ENCODE results near the gene FREY1. TPM values are rescaled to one million over a fixed set of nuclear protein-coding genes. Genes with fewer than 3 reads are reported as not detected.
A peak's percentile ranks its signal among the peaks of the same experiment; 100 is the strongest.

FREY1 gene
- total and polyA plus RNA-seq, 7 donors, result 0.14 to 0.56 (median 0.37) TPM; not detected in 4

DNA sequence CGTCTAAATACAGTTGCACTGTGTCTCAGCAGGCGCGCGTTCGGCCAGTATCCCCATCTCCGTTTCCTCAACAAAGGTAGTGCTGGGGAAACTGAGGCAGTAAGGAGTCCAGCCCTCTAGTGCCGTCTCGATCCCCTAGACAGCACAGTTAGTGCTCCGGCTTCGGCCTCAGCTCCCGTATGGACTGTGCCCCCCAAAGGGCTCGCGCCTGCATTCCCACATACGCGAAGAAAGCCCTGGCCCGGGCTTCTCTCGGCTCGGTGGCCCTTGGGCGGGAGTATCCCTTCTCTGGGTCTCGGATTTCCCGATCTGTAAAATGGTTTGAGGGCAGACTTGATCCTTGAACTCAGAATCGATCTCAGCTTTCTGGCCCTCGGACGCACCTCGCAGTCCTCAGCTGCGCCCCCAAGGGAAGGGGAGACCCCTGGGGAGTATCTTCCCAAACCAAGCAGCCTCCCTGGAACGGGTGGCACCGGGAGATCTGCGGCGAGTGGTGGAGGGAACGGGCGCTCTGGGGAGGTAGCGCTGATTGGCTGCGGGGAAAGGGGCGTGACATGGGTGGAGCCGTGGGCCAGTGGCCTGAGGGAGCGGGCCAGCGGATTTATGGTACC, 11.4 kb upstream of the FREY1 start:
- Histone ChIP-seq H3K27me3 (ENCODE audit: insufficient read depth in 3 of 3, low read length in 2 of 3) (peaks cover 0 to 17% (median 10%) of the 10 kb centered on the region in 3 donors), H3K4me1 (peaks cover 21% of the 10 kb centered on the region), H3K27ac (peak overlapping the region; percentile 97), H3K36me3 (ENCODE audit: insufficient read depth in 1 of 2, low read depth in 1 of 2) (peaks cover 3 to 28% of the 10 kb centered on the region in 2 donors), H3K9me3 (no peaks in the 10 kb centered on the region), H3K4me3 (peak overlapping the region; percentile 100)
- 0% methylated on average over 38 of the region's 38 CpGs for WGBS, 3 donors
- DNase-seq (peak; percentile 85 to 90), ATAC-seq (peak; percentile 76 to 90 (median 84))
- TF ChIP-seq, protein P1, sequence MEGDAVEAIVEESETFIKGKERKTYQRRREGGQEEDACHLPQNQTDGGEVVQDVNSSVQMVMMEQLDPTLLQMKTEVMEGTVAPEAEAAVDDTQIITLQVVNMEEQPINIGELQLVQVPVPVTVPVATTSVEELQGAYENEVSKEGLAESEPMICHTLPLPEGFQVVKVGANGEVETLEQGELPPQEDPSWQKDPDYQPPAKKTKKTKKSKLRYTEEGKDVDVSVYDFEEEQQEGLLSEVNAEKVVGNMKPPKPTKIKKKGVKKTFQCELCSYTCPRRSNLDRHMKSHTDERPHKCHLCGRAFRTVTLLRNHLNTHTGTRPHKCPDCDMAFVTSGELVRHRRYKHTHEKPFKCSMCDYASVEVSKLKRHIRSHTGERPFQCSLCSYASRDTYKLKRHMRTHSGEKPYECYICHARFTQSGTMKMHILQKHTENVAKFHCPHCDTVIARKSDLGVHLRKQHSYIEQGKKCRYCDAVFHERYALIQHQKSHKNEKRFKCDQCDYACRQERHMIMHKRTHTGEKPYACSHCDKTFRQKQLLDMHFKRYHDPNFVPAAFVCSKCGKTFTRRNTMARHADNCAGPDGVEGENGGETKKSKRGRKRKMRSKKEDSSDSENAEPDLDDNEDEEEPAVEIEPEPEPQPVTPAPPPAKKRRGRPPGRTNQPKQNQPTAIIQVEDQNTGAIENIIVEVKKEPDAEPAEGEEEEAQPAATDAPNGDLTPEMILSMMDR (IDR thresholded peaks at IDR 0.05), result no peak
- intact Hi-C loops (cut with DNase I), result loop anchor here (5.0 to 10.0 kb wide), 2 partner anchors 46 to 54 kb away; no protein-coding TSS in a partner anchor

GRCh38 chr11:45917623-45918330, 10.7 kb upstream of the FREY1 start, which contains the start of gene PEX16:
Gene PEX16, minus strand, starts transcription at chr11:45917877. Its CDS starts 66 bp downstream, at chr11:45917811.
- ATAC-seq, result peak; percentile 91 to 96 (median 95)
- H3K9me3 ChIP-seq, result no peaks in the 10 kb centered on the region
- peaks cover 3 to 35% of the 10 kb centered on the region in 2 donors for H3K36me3 ChIP-seq (ENCODE audit: insufficient read depth in 1 of 2, low read depth in 1 of 2)
- H3K4me3 ChIP-seq, result peak within 1 kb of the TSS; percentile 100
- peak; percentile 97 to 99 for DNase-seq
- TF ChIP-seq, protein P1 (IDR thresholded peaks at IDR 0.05), result no peak
- H3K4me1 ChIP-seq, result peaks cover 21% of the 10 kb centered on the region
- WGBS, 3 donors, result 0 to 1% (median 0%) methylated on average over 42 to 45 of the region's 45 CpGs
- intact Hi-C loops (cut with DNase I), result loop anchor here (5.0 to 10.0 kb wide), 2 partner anchors 45 to 53 kb away; no protein-coding TSS in a partner anchor
- peak within 1 kb of the TSS; percentile 97 for H3K27ac ChIP-seq
- peaks cover 0 to 10% (median 9%) of the 10 kb centered on the region in 3 donors for H3K27me3 ChIP-seq (ENCODE audit: insufficient read depth in 3 of 3, low read length in 2 of 3)

GRCh38 chr11:45917286-45917622, 10.2 kb upstream of the FREY1 start:
- peaks cover 3 to 40% of the 10 kb centered on the region in 2 donors for H3K36me3 ChIP-seq (ENCODE audit: insufficient read depth in 1 of 2, low read depth in 1 of 2)

GRCh38 chr11:45915446-45915845, 8.4 kb upstream of the FREY1 start:
- peaks cover 3 to 58% of the 10 kb centered on the region in 2 donors for H3K36me3 ChIP-seq (ENCODE audit: insufficient read depth in 1 of 2, low read depth in 1 of 2)
- H3K27me3 ChIP-seq (ENCODE audit: insufficient read depth in 3 of 3, low read length in 2 of 3), result no peaks in the 10 kb centered on the region
- DNase-seq (no peak), ATAC-seq (no peak)
- peaks cover 14% of the 10 kb centered on the region for H3K4me1 ChIP-seq
- H3K9me3 ChIP-seq, result no peaks in the 10 kb centered on the region
- TF ChIP-seq, protein P1 (IDR thresholded peaks at IDR 0.05), result no peak
- no peak overlapping the region for H3K27ac ChIP-seq
- WGBS, 3 donors, result 82 to 85% (median 84%) methylated on average over 13 of the region's 13 CpGs
- intact Hi-C loops (cut with DNase I), result loop anchor here (5.0 to 10.0 kb wide), 2 partner anchors 43 to 51 kb away; no protein-coding TSS in a partner anchor
- no peak overlapping the region for H3K4me3 ChIP-seq

More at GRCh38 chr11:45917286-45917622, 10.2 kb upstream of the FREY1 start:
- no peaks in the 10 kb centered on the region for H3K9me3 ChIP-seq
- H3K27me3 ChIP-seq (ENCODE audit: insufficient read depth in 3 of 3, low read length in 2 of 3), result peaks cover 0 to 5% (median 5%) of the 10 kb centered on the region in 3 donors
- H3K4me1 ChIP-seq, result peaks cover 19% of the 10 kb centered on the region
- 4 to 8% (median 5%) methylated on average over 16 of the region's 16 CpGs for WGBS, 3 donors
- H3K4me3 ChIP-seq, result peak overlapping the region; percentile 100
- ATAC-seq (no peak), DNase-seq (peak in 1 of 2 donors; percentile 64)
- intact Hi-C loops (cut with DNase I), result loop anchor here (5.0 to 10.0 kb wide), 2 partner anchors 45 to 52 kb away; no protein-coding TSS in a partner anchor
- TF ChIP-seq, protein P1 (IDR thresholded peaks at IDR 0.05), result no peak
- H3K27ac ChIP-seq, result peak overlapping the region; percentile 97

Measured in psoas muscle (tissue), 8 donors.